HG03521 (cell line): ENCODE measurements around the gene HOXB5.

Source experiments
- ATAC-seq: cut with Tn5 transposase; IDR thresholded peaks from one replicate; pipeline ENCODE4 v1.9.1; 2021; ENCODE audit warnings: mild to moderate bottlenecking, moderate library complexity; ENCODE audit not compliant: unreplicated experiment

Gene HOXB5

GRCh38 chr17:48630009-48630924 lies 36.7 kb upstream of the HOXB5 start:
- ATAC-seq = no peak

GRCh38 chr17:48629411-48629759 lies 35.8 kb upstream of the HOXB5 start:
- ATAC-seq = no peak

- no peak for ATAC-seq
Observed at GRCh38 chr17:48628649-48629410, 35.3 kb upstream of the HOXB5 start.

GRCh38 chr17:48627623-48628521 lies 34.3 kb upstream of the HOXB5 start:
- ATAC-seq = no peak

- ATAC-seq = no peak
Observed at GRCh38 chr17:48627118-48627597, 33.6 kb upstream of the HOXB5 start.

- ATAC-seq = no peak
Observed at GRCh38 chr17:48626245-48627117, 32.9 kb upstream of the HOXB5 start, which contains the start of gene HOXB9. HOXB9 (minus strand) TSS chr17:48626358; CDS start chr17:48626269, 89 bp downstream.

- no peak for ATAC-seq
Observed at GRCh38 chr17:48625495-48626244, 32.1 kb upstream of the HOXB5 start.

- no peak for ATAC-seq
Observed at GRCh38 chr17:48624544-48625494, 31.2 kb upstream of the HOXB5 start.

GRCh38 chr17:48624118-48624517 lies 30.5 kb upstream of the HOXB5 start:
- no peak for ATAC-seq

GRCh38 chr17:48623583-48623982 lies 30.0 kb upstream of the HOXB5 start:
- ATAC-seq = no peak

GRCh38 chr17:48622857-48623256 lies 29.3 kb upstream of the HOXB5 start:
- ATAC-seq = no peak

GRCh38 chr17:48621410-48622392 lies 28.1 kb upstream of the HOXB5 start:
- ATAC-seq = no peak

- no peak for ATAC-seq
Observed at GRCh38 chr17:48620461-48621139, 27.0 kb upstream of the HOXB5 start.

GRCh38 chr17:48619826-48620449 lies 26.4 kb upstream of the HOXB5 start:
- no peak for ATAC-seq

- ATAC-seq = no peak
Observed at GRCh38 chr17:48618256-48618896, 24.8 kb upstream of the HOXB5 start.
